Endothelial cell of umbilical vein (primary cell): ENCODE results near the gene TMEM108. TPM values are rescaled to one million over a fixed set of nuclear protein-coding genes. Genes with fewer than 3 reads are reported as not detected.

Experiments used
- BruUV-seq: library from RNA; stranded (reverse); fragments of 400-500 nt; replicated peaks from 2 replicates; lab custom pipeline; 2021; lab: Mats Ljungman, UMichigan
- CTCF ChIA-PET: fragments of 300-600, 350-600 bp; sonication (Branson Sonifier 250); formaldehyde crosslinking; loops from one replicate; lab custom pipeline; 2021; ENCODE audit warnings: antibody characterized with exemption, inconsistent platforms; lab: Charles Lee
- POLR2A ChIA-PET: fragments of 300-600, 350-600 bp; sonication (Branson Sonifier 250); formaldehyde crosslinking; loops from one replicate; lab custom pipeline; 2021; ENCODE audit warnings: antibody characterized with exemption, inconsistent platforms; lab: Charles Lee
- DNase-seq: peaks from one replicate; pipeline ENCODE4 v3.0.0-alpha.2; 2011; ENCODE audit warnings: low read depth, low spot score
- FAIRE-seq: peaks from 2 replicates; lab custom pipeline; 2011; peaks lifted over from hg19 to GRCh38; lab: Jason Lieb, UNC
- H2AFZ ChIP-seq: 2 replicates; pipeline ENCODE4 v1.6.0; 2012; ENCODE audit warnings: low read depth, low read length, control low read depth, inconsistent platforms
- H3K27ac ChIP-seq: 2 replicates; pipeline ENCODE4 v1.5.1; 2011; ENCODE audit warnings: low read depth, mild to moderate bottlenecking, control low read depth, low read length, moderate library complexity; ENCODE audit not compliant: insufficient read depth
- H3K27me3 ChIP-seq, 2 experiments: 2 replicates each; pipeline versions ENCODE4 v1.6.0 to v1.6.1; 2011; ENCODE audit warnings: low read length in 2 of 2, mixed read lengths in 1 of 2; ENCODE audit not compliant: control insufficient read depth in 2 of 2, insufficient read depth in 2 of 2
- H3K36me3 ChIP-seq, 2 experiments: 2 replicates in 1 of 2; 3 replicates in 1 of 2; pipeline ENCODE4 v1.5.1; 2011; ENCODE audit warnings: low read length in 2 of 2, mild to moderate bottlenecking in 1 of 2, moderate library complexity in 1 of 2; ENCODE audit not compliant: control insufficient read depth in 2 of 2, insufficient read depth in 2 of 2; ENCODE audit errors: extremely low read depth in 1 of 2
- H3K4me1 ChIP-seq: 3 replicates; pipeline ENCODE4 v1.5.1; 2011; ENCODE audit warnings: mild to moderate bottlenecking, low read length; ENCODE audit not compliant: control insufficient read depth, insufficient read depth; ENCODE audit errors: extremely low read depth
- H3K4me2 ChIP-seq: 2 replicates; pipeline ENCODE4 v1.6.1; 2011; ENCODE audit warnings: low read length, control low read depth, mixed read lengths; ENCODE audit not compliant: insufficient read depth
- H3K4me3 ChIP-seq, 3 experiments: fragments of 200-600 bp in 1 of 3; sonication (generic), shearing (Covaris generic) in 1 of 3; replicated peaks in 1 of 3; 2 replicates each; pipeline ENCODE4 v1.5.1; 2011 to 2016; ENCODE audit warnings: control low read depth in 3 of 3, low read length in 3 of 3, mild to moderate bottlenecking in 2 of 3, inconsistent platforms in 1 of 3, low read depth in 1 of 3, moderate library complexity in 1 of 3; ENCODE audit not compliant: insufficient read depth in 1 of 3
- H3K79me2 ChIP-seq: 2 replicates; pipeline ENCODE4 v1.6.0; 2012; ENCODE audit warnings: low read length, inconsistent platforms; ENCODE audit not compliant: control insufficient read depth, insufficient read depth
- H3K9ac ChIP-seq: replicated peaks from 2 replicates; pipeline ENCODE3; 2011; ENCODE audit warnings: low read length, control low read depth; ENCODE audit not compliant: insufficient read depth; ENCODE audit errors: extremely low read depth
- H3K9me1 ChIP-seq: replicated peaks from 3 replicates; pipeline ENCODE4 v1.6.0; 2011; ENCODE audit warnings: mild to moderate bottlenecking, low read length; ENCODE audit not compliant: control insufficient read depth, insufficient read depth; ENCODE audit errors: extremely low read depth
- H3K9me3 ChIP-seq: replicated peaks from 2 replicates; pipeline ENCODE4 v1.5.1; 2012; ENCODE audit warnings: low read length, inconsistent platforms; ENCODE audit not compliant: control insufficient read depth, insufficient read depth
- H4K20me1 ChIP-seq: replicated peaks from 2 replicates; pipeline ENCODE3; 2011; ENCODE audit warnings: mild to moderate bottlenecking, low read length; ENCODE audit not compliant: control insufficient read depth, insufficient read depth; ENCODE audit errors: extremely low read depth
- CTCF ChIP-seq, 2 donors: IDR thresholded peaks; 1 replicate in 1 of 2; 2 replicates in 1 of 2; pipeline ENCODE4 v1.5.1; 2011; ENCODE audit warnings: low read length in 2 of 2, mild to moderate bottlenecking in 2 of 2, moderate library complexity in 2 of 2, control low read depth in 1 of 2, inconsistent platforms in 1 of 2, low read depth in 1 of 2; ENCODE audit not compliant: insufficient read depth in 1 of 2; ENCODE audit errors: extremely low read depth in 1 of 2
- EZH2 ChIP-seq: IDR thresholded peaks from 2 replicates; pipeline ENCODE4 v1.6.1; 2012; ENCODE audit warnings: borderline replicate concordance, low read depth, mild to moderate bottlenecking, moderate library complexity, low read length, inconsistent platforms; ENCODE audit not compliant: severe bottlenecking
- FOS ChIP-seq: IDR thresholded peaks from 2 replicates; pipeline ENCODE4 v1.6.1; 2011; ENCODE audit warnings: mild to moderate bottlenecking, low read length, moderate library complexity, borderline replicate concordance; ENCODE audit not compliant: insufficient read depth
- GATA2 ChIP-seq: IDR thresholded peaks from 2 replicates; pipeline ENCODE4 v1.7.0; 2011; ENCODE audit warnings: low read depth, mild to moderate bottlenecking, moderate library complexity, mixed read lengths, low read length; ENCODE audit not compliant: insufficient read length, insufficient read depth
- JUN ChIP-seq: IDR thresholded peaks from 2 replicates; pipeline ENCODE4 v1.6.1; 2011; ENCODE audit warnings: borderline replicate concordance, low read depth; ENCODE audit not compliant: insufficient read length, insufficient read depth
- MAX ChIP-seq: IDR thresholded peaks from 2 replicates; pipeline ENCODE4 v1.6.1; 2011; ENCODE audit not compliant: insufficient read depth, insufficient read length
- MYC ChIP-seq: IDR thresholded peaks from one replicate; pipeline ENCODE4 v1.6.1; 2011; ENCODE audit warnings: mild to moderate bottlenecking, low read depth, low read length
- POLR2A ChIP-seq: IDR thresholded peaks from 2 replicates; pipeline ENCODE4 v1.6.1; 2012; ENCODE audit warnings: low read depth, mild to moderate bottlenecking, control low read depth, low read length
- POLR2AphosphoS5 ChIP-seq: IDR thresholded peaks from 2 replicates; pipeline ENCODE4 v1.6.1; 2012; ENCODE audit warnings: low read depth, mild to moderate bottlenecking, control low read depth, low read length, moderate library complexity; ENCODE audit not compliant: insufficient read depth
- dilution Hi-C: fragments of 300-500 bp; cut with MboI; formaldehyde crosslinking; loops from one replicate; pipeline ENCODE4 v1.15.0; 2019; ENCODE audit warnings: low sequenced_read_pairs; ENCODE audit not compliant: extremely low pct_ligation_motif_present
- intact Hi-C: fragments of 100-400 bp; cut with micrococcal nuclease; formaldehyde crosslinking; loops from one replicate; pipeline ENCODE4 v1.10.0; 2022
- polyA plus RNA-seq, 4 experiments: library from polyadenylated mRNA; depleted of rRNA in 3 of 4; stranded (reverse) in 3 of 4; unstranded in 1 of 4; fragments of >200 nt; gene quantifications; 2 replicates each; pipeline versions ENCODE4 v1.2.1 to v1.2.3, GENCODE V29; 2011 to 2012; ENCODE audit warnings: missing spikeins in 1 of 4
- total RNA-seq: library from RNA; stranded (reverse); gene quantifications from 2 replicates; pipeline ENCODE4 v1.2.3, GENCODE V29; 2021

Gene TMEM108
- total and polyA plus RNA-seq, 2 donors (not counting 3 experiments of a cell fraction or from before 2014, with no cell fraction given) = 0.40 to 1.1 TPM

- TF ChIP-seq FOS = no peak
- FAIRE-seq (no peak), DNase-seq (no peak)
- no peaks in the 10 kb centered on the region for H3K4me1 ChIP-seq
- intact Hi-C loops = no loop called here
- H2AFZ ChIP-seq = no peak overlapping the region
- H3K9me1 ChIP-seq = no peaks in the 10 kb centered on the region
- CTCF ChIA-PET = interaction anchor here (2.3 kb wide), 1 partner anchor 11 kb away, joined by 5 read pairs; no protein-coding TSS in a partner anchor
- H3K9ac ChIP-seq = no peak overlapping the region
- POLR2A ChIA-PET = no interaction called here
- H3K27me3 ChIP-seq = peaks cover 7 to 9% of the 10 kb centered on the region in 2 experiments
- H3K27ac ChIP-seq = no peak overlapping the region
- no peaks in the 10 kb centered on the region for H3K79me2 ChIP-seq
- H3K9me3 ChIP-seq = no peaks in the 10 kb centered on the region
- BruUV-seq = no TSS peak
- H3K36me3 ChIP-seq = no peaks in the 10 kb centered on the region
- no peak overlapping the region for H3K4me2 ChIP-seq
- no peak overlapping the region for H3K4me3 ChIP-seq
- H4K20me1 ChIP-seq = no peaks in the 10 kb centered on the region
- dilution Hi-C loops = no loop called here
These were observed 316.5 kb downstream of the TMEM108 start for GRCh38 chr3:133354721-133355120.

- Histone ChIP-seq H3K4me1 (no peaks in the 10 kb centered on the region), H3K79me2 (no peaks in the 10 kb centered on the region), H4K20me1 (no peaks in the 10 kb centered on the region), H2AFZ (no peak overlapping the region), H3K9me1 (no peaks in the 10 kb centered on the region), H3K4me3 (no peak overlapping the region), H3K9ac (no peak overlapping the region), H3K27me3 (peaks cover 3 to 6% of the 10 kb centered on the region in 2 experiments), H3K9me3 (no peaks in the 10 kb centered on the region), H3K4me2 (no peak overlapping the region), H3K27ac (no peak overlapping the region), H3K36me3 (no peaks in the 10 kb centered on the region)
- ChIA-PET CTCF (interaction anchor here (0.6 kb wide), 1 partner anchor 319 kb away, joined by 3 read pairs; no protein-coding TSS in a partner anchor), POLR2A (no interaction called here)
- no peak for TF ChIP-seq POLR2AphosphoS5
- TF ChIP-seq JUN = no peak
- no peak for TF ChIP-seq EZH2
- no peak for TF ChIP-seq MYC
- TF ChIP-seq GATA2 = no peak
- no peak for TF ChIP-seq CTCF (IDR thresholded peaks at IDR 0.05; ENCODE audit: extremely low read depth in 1 of 2, insufficient read depth in 1 of 2, low read depth in 1 of 2, low read length in 2 of 2)
- no peak for TF ChIP-seq FOS
- TF ChIP-seq POLR2A = no peak
- no peak for TF ChIP-seq MAX
- BruUV-seq = no TSS peak
- dilution Hi-C loops = no loop called here
- FAIRE-seq = no peak
- intact Hi-C loops = no loop called here
- DNase-seq = no peak
These were observed 322.3 kb downstream of the TMEM108 start for GRCh38 chr3:133360476-133360875.
